HepG2 (cell line): Measurements from ENCODE around the gene ZNF593OS. TPM values are rescaled to one million over a fixed set of nuclear protein-coding genes. Genes with fewer than 3 reads are reported as not detected.
A peak's percentile ranks its signal among the peaks of the same experiment; 100 is the strongest.

ENCODE experiments used
- ATM ChIP-seq: fragments of 450-650 bp; IDR thresholded peaks from 2 replicates; pipeline ENCODE4 v1.7.1; 2017; ENCODE audit warnings: mild to moderate bottlenecking, borderline replicate concordance
- BRD4 ChIP-seq: sonication (generic); formaldehyde crosslinking; IDR thresholded peaks from 2 replicates; pipeline ENCODE4 v1.4.0; 2020; ENCODE audit warnings: missing genetic modification reagents
- CHD4 ChIP-seq: fragments of 200-600 bp; sonication (generic); IDR thresholded peaks from 2 replicates; pipeline ENCODE4 v1.7.0; 2017; ENCODE audit warnings: mild to moderate bottlenecking, low read length, borderline replicate concordance
- DRAP1 ChIP-seq: IDR thresholded peaks from 2 replicates; pipeline ENCODE4 v1.6.1; 2016; ENCODE audit warnings: missing genetic modification reagents, missing compliant biosample characterization
- FOSL2 ChIP-seq: sonication (generic); formaldehyde crosslinking; IDR thresholded peaks from 2 replicates; pipeline ENCODE4 v1.4.0; 2020; ENCODE audit warnings: missing genetic modification reagents
- FOXM1 ChIP-seq: sonication (generic); formaldehyde crosslinking; IDR thresholded peaks from 2 replicates; pipeline ENCODE4 v1.5.0; 2020; ENCODE audit warnings: missing genetic modification reagents
- LCORL ChIP-seq, 2 experiments: fragments of 450-650 bp in 1 of 2; sonication (generic) in 1 of 2; formaldehyde crosslinking in 1 of 2; IDR thresholded peaks; 2 replicates each; pipeline versions ENCODE4 v1.5.0 to v1.6.1; 2017 to 2020; ENCODE audit warnings: antibody characterized with exemption in 1 of 2, missing genetic modification reagents in 1 of 2
- NFYB ChIP-seq: sonication (generic); formaldehyde crosslinking; IDR thresholded peaks from 2 replicates; pipeline ENCODE4 v1.4.0; 2020; ENCODE audit warnings: missing genetic modification reagents
- NRL ChIP-seq: sonication (generic); formaldehyde crosslinking; IDR thresholded peaks from 2 replicates; pipeline ENCODE4 v1.5.0; 2020; ENCODE audit warnings: missing genetic modification reagents, mild to moderate bottlenecking, moderate library complexity, borderline replicate concordance
- PREB ChIP-seq: sonication (generic); formaldehyde crosslinking; IDR thresholded peaks from 2 replicates; pipeline ENCODE4 v1.4.0; 2020; ENCODE audit warnings: missing genetic modification reagents
- RBM22 ChIP-seq: fragments of 200-400 bp; formaldehyde crosslinking; optimal IDR thresholded peaks from 2 replicates; pipeline ENCODE3; 2017; ENCODE audit warnings: mild to moderate bottlenecking, low read length, moderate library complexity
- REST ChIP-seq, 2 experiments: IDR thresholded peaks; 2 replicates each; pipeline ENCODE4 v1.6.1; 2011 to 2012; ENCODE audit warnings: low read length in 2 of 2, borderline replicate concordance in 1 of 2, low read depth in 1 of 2, mild to moderate bottlenecking in 1 of 2, moderate library complexity in 1 of 2
- RFXAP ChIP-seq: sonication (generic); formaldehyde crosslinking; IDR thresholded peaks from 2 replicates; pipeline ENCODE4 v1.4.0; 2020; ENCODE audit warnings: missing genetic modification reagents, borderline replicate concordance
- XRCC5 ChIP-seq: fragments of 200-400 bp; formaldehyde crosslinking; optimal IDR thresholded peaks from 2 replicates; pipeline ENCODE3; 2017; ENCODE audit warnings: mild to moderate bottlenecking, low read length
- ZNF10 ChIP-seq: sonication (generic); formaldehyde crosslinking; IDR thresholded peaks from 2 replicates; pipeline ENCODE4 v1.4.0; 2020; ENCODE audit warnings: mild to moderate bottlenecking, low read depth, missing genetic modification reagents, borderline replicate concordance
- ZNF143 ChIP-seq: sonication (generic); formaldehyde crosslinking; IDR thresholded peaks from 2 replicates; pipeline ENCODE4 v1.4.0; 2020; ENCODE audit warnings: missing genetic modification reagents
- ZNF235 ChIP-seq: sonication (generic); formaldehyde crosslinking; IDR thresholded peaks from 2 replicates; pipeline ENCODE4 v1.8.1; 2023; ENCODE audit warnings: mild to moderate bottlenecking, missing genetic modification reagents, borderline replicate concordance
- ZNF552 ChIP-seq: sonication (generic); formaldehyde crosslinking; IDR thresholded peaks from 2 replicates; pipeline ENCODE4 v1.9.0; 2022; ENCODE audit warnings: missing genetic modification reagents, mild to moderate bottlenecking, borderline replicate concordance
- ZNF577 ChIP-seq: sonication (generic); formaldehyde crosslinking; IDR thresholded peaks from 2 replicates; pipeline ENCODE4 v1.4.0; 2020; ENCODE audit warnings: mild to moderate bottlenecking, low read depth, missing genetic modification reagents, borderline replicate concordance
- ZNF629 ChIP-seq: sonication (generic); formaldehyde crosslinking; conservative IDR thresholded peaks from 2 replicates; pipeline ENCODE4 v1.5.0; 2020; ENCODE audit warnings: missing genetic modification reagents
- ZNF639 ChIP-seq: conservative IDR thresholded peaks from 2 replicates; pipeline ENCODE4 v1.6.1; 2018; ENCODE audit warnings: missing genetic modification reagents
- ZSCAN20 ChIP-seq: sonication (generic); formaldehyde crosslinking; IDR thresholded peaks from 2 replicates; pipeline ENCODE4 v1.4.0; 2020; ENCODE audit warnings: missing genetic modification reagents, mild to moderate bottlenecking, borderline replicate concordance
- ZSCAN21 ChIP-seq: sonication (generic); formaldehyde crosslinking; IDR thresholded peaks from 2 replicates; pipeline ENCODE4 v1.8.0; 2022; ENCODE audit warnings: mild to moderate bottlenecking, missing genetic modification reagents, moderate library complexity, borderline replicate concordance
- polyA plus RNA-seq, 8 experiments: library from polyadenylated mRNA; depleted of rRNA in 3 of 8; stranded (reverse) in 7 of 8; unstranded in 1 of 8; fragments of >200 nt; fragmentation: Illumina TruSeq in 4 of 8; extraction: Trizol in 4 of 8; gene quantifications; 2 replicates each; pipeline versions ENCODE4 v1.2.1 to v1.2.3, GENCODE V29; 2011 to 2016; ENCODE audit warnings: low read depth in 4 of 8, missing spikeins in 1 of 8, mixed read lengths in 1 of 8; ENCODE audit not compliant: insufficient read depth in 1 of 8
- total RNA-seq, 5 experiments: library from RNA; depleted of rRNA; stranded (reverse); fragments of >200 nt; fragmentation: Illumina TruSeq; extraction: Trizol; gene quantifications; 2 replicates each; pipeline ENCODE4 v1.2.3, GENCODE V29; 2016; ENCODE audit warnings: low read depth in 1 of 5

The ZNF593OS gene
- total and polyA plus RNA-seq, 2 of the 13 experiments (the other 11 are each of a cell fraction or from before 2014, with no cell fraction given): not detected

GRCh38 chr1:26169669-26170471 lies 1.8 kb downstream of the ZNF593OS start, which contains the start of gene ZNF593 (continued):
- TF ChIP-seq NRL (CRISPR knock-in tag) (peak; percentile 91; the same call in 1 of the 2 replicates), FOXM1 (CRISPR knock-in tag) (no peak), CHD4 (no peak), ZNF10 (no peak), ZNF143 (CRISPR knock-in tag) (0 out of 2 replicates have a peak, but pooled peaks have one; percentile 30), BRD4 (CRISPR knock-in tag) (peak; percentile 85), LCORL (IDR thresholded peaks at IDR 0.05) (no peak), LCORL (CRISPR knock-in tag; IDR thresholded peaks at IDR 0.05) (peak; percentile 81), ATM (no peak), ZNF577 (no peak), FOSL2 (CRISPR knock-in tag) (peak; percentile 85), PREB (0 out of 2 replicates have a peak, but pooled peaks have one; percentile 8), ZNF552 (0 out of 2 replicates have a peak, but pooled peaks have one; percentile 54), ZNF235 (CRISPR knock-in tag) (peak; percentile 90; the same call in 1 of the 2 replicates), RBM22 (no peak), ZSCAN21 (peak; percentile 84), ZNF639 (peak; percentile 66; the same call in 1 of the 2 replicates), REST (IDR thresholded peaks at IDR 0.05; ENCODE audit: borderline replicate concordance in 1 of 2, low read depth in 1 of 2, low read length in 2 of 2) (no peak), ZSCAN20 (0 out of 2 replicates have a peak, but pooled peaks have one; percentile 37), XRCC5 (peak; percentile 91), NFYB (CRISPR knock-in tag) (peak; percentile 53), RFXAP (peak; percentile 76; the same call in 1 of the 2 replicates), DRAP1 (peak; percentile 66), ZNF629 (CRISPR knock-in tag) (peak; percentile 59; the same call in 1 of the 2 replicates)
